Measurements from ENCODE around the gene TMEM165. TPM values are rescaled to one million over a fixed set of nuclear protein-coding genes. Genes with fewer than 3 reads are reported as not detected.

TMEM165 gene
- total RNA-seq: 100 to 1,000 TPM; 165 to 386 (median 204) TPM

GRCh38 chr4:55395529-55396307 is at the start of gene TMEM165:
TSS of gene TMEM165 (plus strand) at chr4:55395957. CDS start at chr4:55396190, 233 bp downstream.
- intact Hi-C loops (cut with DNase I; ENCODE audit: low total_unique reads): no loop called here
- TF ChIP-seq CTCF (IDR thresholded peaks at IDR 0.05): no peak
- peak; percentile 67 to 92 (median 87) for TF ChIP-seq POLR2AphosphoS5 (IDR thresholded peaks at IDR 0.05)
- peak; percentile 87 for TF ChIP-seq POLR2A (IDR thresholded peaks at IDR 0.05)

GRCh38 chr4:55345980-55346850 is 49.5 kb upstream of the TMEM165 start, which contains the start of gene SRD5A3:
TSS of gene SRD5A3 (plus strand) at chr4:55346242. CDS start at chr4:55346337, 95 bp downstream.
- Histone ChIP-seq H3K9me3 (no peaks in the 10 kb centered on the region), H3K27ac (peak within 1 kb of the TSS; percentile 90 to 97), H3K36me3 (no peaks in the 10 kb centered on the region), H3K4me3 (peak within 1 kb of the TSS; percentile 62 to 89 (median 78)), H3K4me1 (peaks cover 0 to 10% of the 10 kb centered on the region in 2 donors), H3K27me3 (no peaks in the 10 kb centered on the region)
- peak; percentile 63 to 84 for DNase-seq (ENCODE audit: low spot score in 2 of 2)
- TF ChIP-seq POLR2A (IDR thresholded peaks at IDR 0.05) (no peak), CTCF (IDR thresholded peaks at IDR 0.05) (peak; percentile 67 to 97 (median 77)), POLR2AphosphoS5 (IDR thresholded peaks at IDR 0.05) (peak; percentile 52 to 55 (median 54))
- intact Hi-C loops (cut with DNase I; ENCODE audit: low total_unique reads): no loop called here

More at GRCh38 chr4:55395529-55396307, at the start of gene TMEM165:
- no peaks in the 10 kb centered on the region for H3K27me3 ChIP-seq
- H3K9me3 ChIP-seq: no peaks in the 10 kb centered on the region
- peak within 1 kb of the TSS; percentile 99 for H3K27ac ChIP-seq
- H3K4me1 ChIP-seq: peaks cover 0 to 4% of the 10 kb centered on the region in 2 donors
- peak; percentile 93 for DNase-seq (ENCODE audit: low spot score in 2 of 2)
- peak within 1 kb of the TSS; percentile 92 to 97 (median 94) for H3K4me3 ChIP-seq
- H3K36me3 ChIP-seq: no peaks in the 10 kb centered on the region

GRCh38 chr4:55346851-55347255 is 48.9 kb upstream of the TMEM165 start:
- Histone ChIP-seq H3K27me3 (no peaks in the 10 kb centered on the region), H3K9me3 (no peaks in the 10 kb centered on the region), H3K27ac (peak overlapping the region; percentile 90 to 97), H3K4me3 (peak overlapping the region; percentile 62 to 89 (median 78)), H3K4me1 (peaks cover 0 to 10% of the 10 kb centered on the region in 2 donors), H3K36me3 (no peaks in the 10 kb centered on the region)
- intact Hi-C loops (cut with DNase I; ENCODE audit: low total_unique reads): no loop called here
- DNase-seq (ENCODE audit: low spot score in 2 of 2): no peak
- TF ChIP-seq POLR2A (IDR thresholded peaks at IDR 0.05): no peak
- TF ChIP-seq CTCF (IDR thresholded peaks at IDR 0.05): no peak
- TF ChIP-seq POLR2AphosphoS5 (IDR thresholded peaks at IDR 0.05): no peak

- peak overlapping the region in 1 of 2 donors; percentile 90 for H3K27ac ChIP-seq
- DNase-seq (ENCODE audit: low spot score in 2 of 2): no peak
- peaks cover 0 to 10% of the 10 kb centered on the region in 2 donors for H3K4me1 ChIP-seq
- intact Hi-C loops (cut with DNase I; ENCODE audit: low total_unique reads): no loop called here
- no peaks in the 10 kb centered on the region for H3K9me3 ChIP-seq
- H3K36me3 ChIP-seq: no peaks in the 10 kb centered on the region
- no peaks in the 10 kb centered on the region for H3K27me3 ChIP-seq
- TF ChIP-seq POLR2AphosphoS5 (IDR thresholded peaks at IDR 0.05) (no peak), POLR2A (IDR thresholded peaks at IDR 0.05) (no peak), CTCF (IDR thresholded peaks at IDR 0.05) (peak in 1 of 3 donors; percentile 12)
- H3K4me3 ChIP-seq: no peak overlapping the region
Measured at GRCh38 chr4:55347610-55348228, 48.0 kb upstream of the TMEM165 start.
